ENCODE measurements around the gene ZMYND12.

Gene ZMYND12

GRCh38 chr1:42419126-42419821 lies 36.5 kb downstream of the ZMYND12 start:
- no peak for TF ChIP-seq FOXP2 (optimal IDR thresholded peaks at IDR 0.05; ENCODE audit: borderline replicate concordance, extremely low read depth, extremely low read length, insufficient read depth)

GRCh38 chr1:42418516-42418915 lies 37.3 kb downstream of the ZMYND12 start:
- TF ChIP-seq REST (IDR thresholded peaks at IDR 0.05; ENCODE audit: insufficient read depth in 1 of 2, low read depth in 2 of 2, low read length in 2 of 2) (no peak), SIN3A (IDR thresholded peaks at IDR 0.05; ENCODE audit: borderline replicate concordance, insufficient read depth, low read length) (no peak), TAF1 (IDR thresholded peaks at IDR 0.05; ENCODE audit: borderline replicate concordance, insufficient read depth, low read length) (no peak), POLR2AphosphoS5 (IDR thresholded peaks at IDR 0.05; ENCODE audit: low read depth, low read length) (no peak), FOXP2 (optimal IDR thresholded peaks at IDR 0.05; ENCODE audit: borderline replicate concordance, extremely low read depth, extremely low read length, insufficient read depth) (no peak)

GRCh38 chr1:42417166-42417565 lies 38.7 kb downstream of the ZMYND12 start:
- TF ChIP-seq POLR2AphosphoS5 (IDR thresholded peaks at IDR 0.05; ENCODE audit: low read depth, low read length) (no peak), FOXP2 (optimal IDR thresholded peaks at IDR 0.05; ENCODE audit: borderline replicate concordance, extremely low read depth, extremely low read length, insufficient read depth) (no peak), SIN3A (IDR thresholded peaks at IDR 0.05; ENCODE audit: borderline replicate concordance, insufficient read depth, low read length) (no peak), REST (IDR thresholded peaks at IDR 0.05; ENCODE audit: insufficient read depth in 1 of 2, low read depth in 2 of 2, low read length in 2 of 2) (no peak), TAF1 (IDR thresholded peaks at IDR 0.05; ENCODE audit: borderline replicate concordance, insufficient read depth, low read length) (no peak)

GRCh38 chr1:42414551-42415496 lies 41.0 kb downstream of the ZMYND12 start:
- TF ChIP-seq TAF1 (IDR thresholded peaks at IDR 0.05; ENCODE audit: borderline replicate concordance, insufficient read depth, low read length), result no peak
- no peak for TF ChIP-seq POLR2AphosphoS5 (IDR thresholded peaks at IDR 0.05; ENCODE audit: low read depth, low read length)
- TF ChIP-seq REST (IDR thresholded peaks at IDR 0.05; ENCODE audit: insufficient read depth in 1 of 2, low read depth in 2 of 2, low read length in 2 of 2), result no peak
- no peak for TF ChIP-seq FOXP2 (optimal IDR thresholded peaks at IDR 0.05; ENCODE audit: borderline replicate concordance, extremely low read depth, extremely low read length, insufficient read depth)
- TF ChIP-seq SIN3A (IDR thresholded peaks at IDR 0.05; ENCODE audit: borderline replicate concordance, insufficient read depth, low read length), result no peak

- TF ChIP-seq TAF1 (IDR thresholded peaks at IDR 0.05; ENCODE audit: borderline replicate concordance, insufficient read depth, low read length) (no peak), POLR2AphosphoS5 (IDR thresholded peaks at IDR 0.05; ENCODE audit: low read depth, low read length) (no peak)
Observed at GRCh38 chr1:42403880-42404400, 51.9 kb downstream of the ZMYND12 start.
